Osteocyte (in vitro differentiated cells): ENCODE data around the gene CXCL1. TPM values are rescaled to one million over a fixed set of nuclear protein-coding genes. Genes with fewer than 3 reads are reported as not detected.

Experiments
- DNase-seq: peaks from one replicate; pipeline ENCODE4 v3.0.0; 2021; ENCODE audit warnings: mixed read lengths; ENCODE audit not compliant: unreplicated experiment; ENCODE audit errors: extremely low spot score
- H3K27ac Mint-ChIP-seq: one replicate; pipeline ENCODE4 v1.8.0; 2021; ENCODE audit warnings: mild to moderate bottlenecking, mixed read lengths; ENCODE audit not compliant: unreplicated experiment
- H3K27me3 Mint-ChIP-seq: one replicate; pipeline ENCODE4 v1.8.0; 2021; ENCODE audit warnings: mixed read lengths; ENCODE audit not compliant: unreplicated experiment
- H3K36me3 Mint-ChIP-seq: one replicate; pipeline ENCODE4 v1.8.0; 2021; ENCODE audit warnings: mixed read lengths; ENCODE audit not compliant: unreplicated experiment
- H3K4me1 Mint-ChIP-seq: one replicate; pipeline ENCODE4 v1.8.0; 2021; ENCODE audit warnings: mixed read lengths; ENCODE audit not compliant: unreplicated experiment
- H3K4me3 Mint-ChIP-seq: one replicate; pipeline ENCODE4 v1.8.0; 2021; ENCODE audit warnings: mild to moderate bottlenecking, moderate library complexity, mixed read lengths; ENCODE audit not compliant: unreplicated experiment
- H3K9me3 Mint-ChIP-seq: one replicate; pipeline ENCODE4 v1.8.0; 2021; ENCODE audit warnings: mixed read lengths; ENCODE audit not compliant: unreplicated experiment
- CTCF ChIP-seq: fragments of 200-600 bp; sonication (generic); IDR thresholded peaks from 2 replicates; pipeline ENCODE4 v1.5.0; 2021; ENCODE audit warnings: antibody characterized with exemption, mild to moderate bottlenecking, moderate library complexity
- total RNA-seq: library from RNA; stranded (reverse); gene quantifications from 2 replicates; pipeline ENCODE4 v1.2.1, GENCODE V29; 2021

Gene CXCL1
- total RNA-seq, 1 donor from 2014 or later: 132 TPM

GRCh38 chr4:73828956-73829355 lies 40.2 kb upstream of the CXCL1 start:
- Mint-ChIP-seq H3K36me3 (peaks cover 17% of the 10 kb centered on the region), H3K9me3 (peaks cover 16% of the 10 kb centered on the region), H3K27me3 (no peaks in the 10 kb centered on the region), H3K4me1 (peaks cover 39% of the 10 kb centered on the region), H3K27ac (no peak overlapping the region), H3K4me3 (no peak overlapping the region)
- DNase-seq: no peak
- TF ChIP-seq CTCF: no peak

GRCh38 chr4:73831569-73831968 lies 37.6 kb upstream of the CXCL1 start:
- DNase-seq: no peak
- Mint-ChIP-seq H3K4me3 (no peak overlapping the region), H3K27ac (peak overlapping the region; percentile 75), H3K27me3 (no peaks in the 10 kb centered on the region), H3K4me1 (peaks cover 41% of the 10 kb centered on the region), H3K9me3 (peaks cover 16% of the 10 kb centered on the region), H3K36me3 (peaks cover 14% of the 10 kb centered on the region)
- TF ChIP-seq CTCF: no peak

- H3K27ac Mint-ChIP-seq: peak overlapping the region; percentile 75
- TF ChIP-seq CTCF: no peak
- H3K27me3 Mint-ChIP-seq: no peaks in the 10 kb centered on the region
- H3K9me3 Mint-ChIP-seq: peaks cover 5% of the 10 kb centered on the region
- H3K4me3 Mint-ChIP-seq: no peak overlapping the region
- H3K4me1 Mint-ChIP-seq: peaks cover 49% of the 10 kb centered on the region
- DNase-seq: no peak
- peaks cover 6% of the 10 kb centered on the region for H3K36me3 Mint-ChIP-seq
Measured at GRCh38 chr4:73832651-73833237, 36.4 kb upstream of the CXCL1 start.

- DNase-seq: peak; percentile 86
- peaks cover 45% of the 10 kb centered on the region for H3K4me1 Mint-ChIP-seq
- H3K36me3 Mint-ChIP-seq: peaks cover 4% of the 10 kb centered on the region
- TF ChIP-seq CTCF: no peak
- H3K27me3 Mint-ChIP-seq: peaks cover 4% of the 10 kb centered on the region
- H3K27ac Mint-ChIP-seq: peak within 1 kb of the TSS; percentile 78
- peak within 1 kb of the TSS; percentile 82 for H3K4me3 Mint-ChIP-seq
- H3K9me3 Mint-ChIP-seq: peaks cover 7% of the 10 kb centered on the region
Measured at GRCh38 chr4:73836373-73837279, 32.6 kb upstream of the CXCL1 start, which contains the start of gene CXCL6. Gene CXCL6, plus strand, starts transcription at chr4:73836678. Its CDS starts 73 bp downstream, at chr4:73836751.

- peaks cover 10% of the 10 kb centered on the region for H3K36me3 Mint-ChIP-seq
- H3K27me3 Mint-ChIP-seq: peaks cover 4% of the 10 kb centered on the region
- peak overlapping the region; percentile 5 for H3K27ac Mint-ChIP-seq
- peak overlapping the region; percentile 82 for H3K4me3 Mint-ChIP-seq
- H3K4me1 Mint-ChIP-seq: peaks cover 30% of the 10 kb centered on the region
- peaks cover 4% of the 10 kb centered on the region for H3K9me3 Mint-ChIP-seq
- no peak for DNase-seq
- no peak for TF ChIP-seq CTCF
Measured at GRCh38 chr4:73839071-73839470, 30.1 kb upstream of the CXCL1 start.
